Fibroblast of the aortic adventitia (primary cell): ENCODE data around the gene JAML. TPM values are rescaled to one million over a fixed set of nuclear protein-coding genes. Genes with fewer than 3 reads are reported as not detected.

ENCODE experiments used
- DNase-seq: peaks from one replicate; pipeline ENCODE4 v3.0.0-alpha.2; 2010; ENCODE audit warnings: low read depth
- H3K4me3 ChIP-seq: 2 replicates; pipeline ENCODE4 v1.5.1; 2011; ENCODE audit warnings: low read depth, mild to moderate bottlenecking, control low read depth, low read length, moderate library complexity
- CTCF ChIP-seq: IDR thresholded peaks from 2 replicates; pipeline ENCODE4 v1.5.1; 2011; ENCODE audit warnings: mild to moderate bottlenecking, low read length, control low read depth, inconsistent platforms; ENCODE audit not compliant: insufficient read depth
- total RNA-seq: library from RNA; depleted of rRNA; stranded (reverse); fragments of >200 nt; gene quantifications from 2 replicates; pipeline ENCODE4 v1.2.3, GENCODE V29; 2012; ENCODE audit warnings: low replicate concordance

Gene JAML, protein sequence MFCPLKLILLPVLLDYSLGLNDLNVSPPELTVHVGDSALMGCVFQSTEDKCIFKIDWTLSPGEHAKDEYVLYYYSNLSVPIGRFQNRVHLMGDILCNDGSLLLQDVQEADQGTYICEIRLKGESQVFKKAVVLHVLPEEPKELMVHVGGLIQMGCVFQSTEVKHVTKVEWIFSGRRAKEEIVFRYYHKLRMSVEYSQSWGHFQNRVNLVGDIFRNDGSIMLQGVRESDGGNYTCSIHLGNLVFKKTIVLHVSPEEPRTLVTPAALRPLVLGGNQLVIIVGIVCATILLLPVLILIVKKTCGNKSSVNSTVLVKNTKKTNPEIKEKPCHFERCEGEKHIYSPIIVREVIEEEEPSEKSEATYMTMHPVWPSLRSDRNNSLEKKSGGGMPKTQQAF
- total RNA-seq = not detected in 2 replicates

- DNase-seq = no peak
- no peak within 1 kb of the TSS for H3K4me3 ChIP-seq
- no peak for TF ChIP-seq CTCF
Measured at GRCh38 chr11:118224511-118225188, at the start of gene JAML. Gene JAML (minus strand): TSS chr11:118225011. CDS start chr11:118214866, 10,145 bp downstream.

GRCh38 chr11:118274186-118274585 lies 49.4 kb upstream of the JAML start:
- DNase-seq = no peak
- H3K4me3 ChIP-seq = no peak overlapping the region
- no peak for TF ChIP-seq CTCF

GRCh38 chr11:118272001-118272400 lies 47.2 kb upstream of the JAML start:
- H3K4me3 ChIP-seq = no peak overlapping the region
- no peak for TF ChIP-seq CTCF

GRCh38 chr11:118267486-118267885 lies 42.7 kb upstream of the JAML start:
- no peak for TF ChIP-seq CTCF
- no peak overlapping the region for H3K4me3 ChIP-seq
- DNase-seq = no peak

More at GRCh38 chr11:118272001-118272400, 47.2 kb upstream of the JAML start:
- no peak for DNase-seq

DNA sequence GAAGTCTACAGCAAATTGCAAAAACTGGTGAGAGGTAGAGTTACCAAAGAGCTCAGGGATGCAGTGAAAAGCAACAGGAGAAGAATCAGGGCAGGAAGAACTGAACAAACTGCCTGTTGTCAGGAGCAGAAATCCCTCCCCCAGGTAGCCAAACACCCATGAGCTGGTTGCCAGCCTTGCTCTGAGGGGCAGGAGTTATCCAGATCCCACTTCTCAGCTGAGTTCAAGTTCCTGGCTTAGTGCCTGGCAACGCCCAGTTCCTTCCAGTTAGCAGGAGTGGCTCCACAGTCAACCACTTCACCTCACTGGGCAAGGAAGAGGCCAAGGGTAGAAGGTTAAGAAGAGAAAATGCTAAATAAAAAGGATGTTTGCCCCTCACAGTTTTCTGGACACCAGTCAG lies 41.1 kb upstream of the JAML start:
- no peak for TF ChIP-seq CTCF
- no peak overlapping the region for H3K4me3 ChIP-seq
- no peak for DNase-seq

DNA sequence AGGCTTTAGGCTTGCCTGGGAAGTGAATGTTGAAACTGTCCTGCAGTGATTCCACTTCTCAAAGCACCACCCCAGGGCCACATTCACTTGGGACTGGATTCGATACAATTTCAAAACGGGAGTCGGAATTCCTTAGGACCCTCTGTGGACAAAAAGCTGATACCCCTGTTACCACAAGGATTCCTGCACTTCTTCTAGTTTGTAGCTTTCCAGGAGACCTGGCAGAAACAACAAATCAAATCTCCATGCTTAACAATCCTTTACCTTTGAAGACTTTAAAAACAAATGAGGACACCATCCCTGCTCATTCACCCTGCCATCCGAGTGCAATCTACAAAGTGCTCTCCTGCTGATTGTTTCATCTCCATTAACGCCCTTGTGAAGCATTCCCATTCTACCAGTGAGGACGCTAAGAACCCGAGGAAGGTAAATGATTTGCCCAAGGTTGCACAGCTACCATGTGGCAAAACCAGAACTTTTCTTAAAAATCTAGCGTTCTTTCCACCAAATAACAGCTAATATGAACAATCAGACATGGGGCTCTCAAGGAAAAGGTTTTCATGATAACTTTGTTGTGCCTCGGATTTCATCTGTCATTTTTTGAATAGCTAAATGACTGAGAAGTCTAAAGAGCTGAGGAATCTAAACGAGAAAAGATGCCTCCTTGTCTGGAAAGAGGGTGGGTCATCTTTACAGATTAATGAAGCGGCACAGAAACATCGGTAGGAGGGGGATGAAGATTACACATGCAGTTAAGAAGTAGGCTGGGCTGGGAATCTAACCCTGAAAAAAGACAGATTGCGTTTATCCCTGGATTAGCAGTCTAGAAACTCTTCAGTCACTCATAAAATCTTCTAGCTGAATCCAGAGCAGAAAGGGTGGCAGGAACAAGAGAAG lies 40.0 kb upstream of the JAML start:
- no peak for TF ChIP-seq CTCF
- no peak overlapping the region for H3K4me3 ChIP-seq
- no peak for DNase-seq
